Stimulated activated CD4-positive, alpha-beta T cell treated with anti-CD3 and anti-CD28 coated beads, Interleukin-2, amount 100 ng/mL, for 24 hours (primary cell): ENCODE results near the gene PLCG2.
"Not testable (repeated sequence)": the region's sequence is repeated elsewhere in the genome, so short reads cannot be mapped to it uniquely, and the experiment has no call there.

Experiments
- DNase-seq, 2 donors: peaks; one replicate each; pipeline ENCODE4 v3.0.0-alpha.2; 2020

Gene PLCG2

DNA sequence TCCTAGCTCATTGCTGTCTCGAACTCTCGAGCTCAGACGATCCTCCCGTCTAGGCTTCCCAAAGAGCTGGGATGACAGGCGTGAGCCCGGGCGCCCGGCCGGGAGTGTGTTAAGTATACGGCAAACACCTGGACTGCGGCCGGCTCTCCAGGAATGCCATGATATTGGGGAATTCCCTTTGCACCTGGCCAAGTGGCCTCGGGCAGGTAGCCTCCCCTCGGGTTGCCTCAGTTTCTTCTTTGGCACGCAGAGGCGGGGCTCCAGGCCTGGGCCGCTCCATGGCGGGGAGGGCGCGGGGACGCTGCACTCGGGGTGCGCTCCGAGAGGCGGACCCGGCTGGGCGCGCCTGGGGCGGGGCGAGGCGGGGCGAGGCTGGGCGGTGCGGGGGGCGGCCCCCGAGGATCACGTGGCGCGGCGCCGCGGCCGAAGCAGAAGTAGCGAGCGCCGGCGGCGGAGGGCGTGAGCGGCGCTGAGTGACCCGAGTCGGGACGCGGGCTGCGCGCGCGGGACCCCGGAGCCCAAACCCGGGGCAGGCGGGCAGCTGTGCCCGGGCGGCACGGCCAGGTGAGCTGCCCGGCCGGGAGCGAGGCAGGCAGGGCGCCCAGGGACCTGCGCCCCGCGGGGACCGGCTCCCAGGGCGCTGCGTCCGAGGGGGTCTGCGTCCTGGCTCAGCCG lies at the start of gene PLCG2:
Gene PLCG2, plus strand, starts transcription at position 431 of the 675 bp plus-strand sequence. CDS start 6,699 bp downstream, outside the sequence.
- peak; percentile 68 to 83 for DNase-seq

DNA sequence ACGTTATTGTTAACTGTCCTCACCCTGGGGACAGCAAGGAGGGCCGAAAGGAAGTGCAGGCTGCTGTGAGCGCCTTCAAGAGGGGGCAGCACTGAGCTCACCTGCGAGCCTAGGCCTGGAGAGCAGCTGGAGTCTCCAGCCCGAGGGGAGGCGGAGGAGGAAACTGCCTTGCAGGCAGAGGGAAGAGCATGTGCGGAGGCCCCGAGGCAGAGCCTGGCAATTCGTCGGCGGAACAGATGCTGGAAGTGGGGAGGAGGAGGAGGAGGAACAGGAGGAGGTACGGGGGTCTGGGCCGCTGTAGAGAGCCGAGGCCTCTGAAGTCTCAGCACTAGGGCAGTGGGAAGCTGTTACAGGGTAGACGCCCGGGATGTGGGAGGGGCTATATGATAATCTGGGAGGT lies 49.6 kb upstream of the PLCG2 start:
- no peak for DNase-seq

DNA sequence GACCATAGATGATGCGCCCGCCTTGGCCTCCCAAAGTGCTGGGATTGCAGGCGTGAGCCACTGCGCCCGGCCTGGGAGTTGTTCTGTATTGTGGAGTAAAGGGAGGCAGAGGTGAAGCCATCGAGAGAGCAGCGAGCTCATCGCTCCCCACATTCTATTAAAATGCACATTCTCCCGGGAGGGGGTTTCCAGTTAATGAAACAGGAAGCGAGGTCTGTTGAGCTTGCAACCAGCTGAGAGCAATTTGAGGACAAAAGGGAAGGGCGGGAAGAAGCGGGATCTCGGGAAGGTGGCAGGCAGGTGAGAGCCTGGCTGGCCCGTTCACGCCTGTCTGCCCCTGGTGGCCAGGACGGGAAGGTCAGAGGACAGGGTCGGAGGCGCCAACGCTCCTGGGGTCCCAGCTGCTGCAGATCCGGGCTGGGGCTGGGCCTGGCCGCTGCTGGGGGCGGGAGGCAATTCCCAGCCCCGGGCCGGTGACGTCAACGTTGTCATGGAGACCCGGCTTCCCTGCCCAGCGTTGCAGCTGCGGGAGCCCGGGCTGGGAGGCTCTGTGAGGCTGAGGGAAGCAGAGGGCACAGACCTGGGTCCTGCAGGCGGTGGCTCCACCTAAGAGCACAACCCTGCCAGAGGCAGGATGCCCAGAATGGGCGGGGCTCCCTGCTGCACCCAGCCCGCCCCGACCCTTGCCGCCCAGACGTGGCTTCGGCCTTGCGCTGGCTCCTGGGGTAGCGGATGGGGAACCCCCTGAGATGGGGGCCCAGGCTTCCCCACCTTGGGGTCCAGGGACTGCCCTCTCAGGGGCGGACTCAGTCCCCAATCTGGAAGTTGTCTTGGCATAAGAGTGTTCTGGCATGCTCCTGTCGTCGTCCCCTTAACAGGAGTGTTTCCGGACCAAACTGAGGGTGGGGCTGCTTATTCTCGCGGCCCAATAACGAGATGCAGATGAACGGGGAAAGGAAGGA lies 48.7 kb upstream of the PLCG2 start:
- DNase-seq = peak; percentile 62 to 73

DNA sequence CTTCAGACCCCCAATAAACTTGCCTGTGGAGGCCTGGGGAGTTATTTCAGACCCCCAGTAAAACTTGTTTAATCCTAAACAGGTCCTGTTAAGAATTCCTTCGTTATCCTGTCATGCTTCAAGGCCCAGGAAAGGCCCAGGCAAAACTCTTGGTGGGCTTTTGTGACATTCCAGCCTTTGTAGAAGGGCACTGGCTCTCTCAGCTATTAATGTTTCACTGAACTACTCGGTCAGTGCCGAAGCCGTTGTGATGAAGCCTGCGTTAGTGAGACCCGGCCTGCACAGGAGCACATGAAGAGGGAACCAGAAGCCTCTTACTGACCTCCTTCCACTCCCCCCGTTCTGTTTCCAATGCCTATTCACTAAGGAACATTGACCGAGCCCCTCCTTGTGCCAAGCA lies 47.4 kb upstream of the PLCG2 start:
- no peak for DNase-seq

DNA sequence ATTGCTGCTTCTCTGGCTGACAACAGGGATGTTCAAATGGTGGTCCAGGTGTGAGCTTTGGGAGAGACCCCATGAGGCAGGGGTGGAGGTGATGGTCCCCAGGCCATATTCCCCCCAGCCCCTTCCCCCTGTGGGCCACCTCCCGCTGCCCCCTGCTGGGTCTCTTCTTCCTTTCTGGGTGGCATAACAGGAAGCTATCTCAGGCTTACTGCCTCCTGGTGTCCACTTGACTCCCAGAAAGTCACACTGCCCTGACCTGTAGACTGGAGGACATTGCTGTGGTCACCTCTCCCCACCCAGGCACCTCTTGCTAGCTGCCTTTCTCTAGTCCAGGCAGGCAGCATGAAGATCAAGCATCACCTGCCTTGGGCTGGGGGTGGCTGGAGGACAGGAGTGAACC lies 46.4 kb upstream of the PLCG2 start:
- DNase-seq = no peak

DNA sequence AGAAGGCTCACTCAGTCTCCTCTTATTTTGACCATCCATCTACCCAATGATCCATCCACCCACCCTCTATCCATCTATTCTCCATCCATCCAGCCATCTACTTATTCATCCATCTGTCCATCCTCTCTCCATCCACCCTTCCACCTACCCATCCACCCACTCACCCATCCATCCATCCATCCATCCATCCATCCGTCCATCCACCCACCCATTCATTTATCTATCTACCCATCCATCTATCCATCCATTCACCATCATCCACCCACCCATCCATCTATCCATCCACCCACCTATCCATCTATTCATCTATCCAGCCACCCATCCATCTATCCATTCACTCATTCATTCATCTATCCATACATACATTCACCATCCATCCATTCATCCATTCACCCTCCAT lies 45.8 kb upstream of the PLCG2 start:
- DNase-seq = no peak

DNA sequence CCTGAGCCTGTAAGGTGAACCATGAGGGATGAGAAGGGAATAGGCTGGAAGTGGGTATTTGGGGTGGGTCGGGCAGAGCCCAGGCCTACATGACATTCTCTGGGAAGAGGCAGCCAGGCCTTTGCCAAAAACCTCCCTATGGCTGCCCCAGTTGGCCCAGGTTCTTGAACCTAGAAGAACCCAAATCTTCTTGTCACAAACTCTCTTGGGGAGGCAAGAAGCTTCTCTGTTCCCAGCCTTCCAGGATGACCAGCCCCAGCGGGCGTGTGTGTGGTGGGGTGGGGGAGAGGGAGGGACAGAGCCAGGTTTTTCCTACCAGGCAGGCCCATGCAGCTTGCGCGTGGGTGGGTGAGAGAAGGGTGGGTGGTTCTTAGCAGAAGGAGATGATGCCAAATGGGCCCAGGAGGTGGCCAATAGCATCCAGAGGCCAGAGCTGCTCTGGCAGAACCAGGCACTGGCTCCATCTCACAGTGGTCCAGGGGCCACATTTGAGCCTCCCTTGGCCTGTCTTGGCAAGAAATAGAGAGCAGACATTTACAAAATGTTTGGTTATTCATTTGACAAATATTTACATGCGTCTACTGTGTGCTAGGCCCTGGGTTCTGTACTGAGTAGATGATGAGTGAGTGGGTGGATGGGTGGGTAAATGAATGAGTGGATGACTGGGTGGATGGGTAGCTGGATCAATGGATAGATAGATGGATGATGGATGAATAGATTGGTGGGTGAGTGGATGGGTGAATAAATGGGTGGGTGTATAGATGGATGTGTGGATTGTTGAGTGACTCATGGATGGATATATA lies 44.3 kb upstream of the PLCG2 start:
- no peak for DNase-seq

DNA sequence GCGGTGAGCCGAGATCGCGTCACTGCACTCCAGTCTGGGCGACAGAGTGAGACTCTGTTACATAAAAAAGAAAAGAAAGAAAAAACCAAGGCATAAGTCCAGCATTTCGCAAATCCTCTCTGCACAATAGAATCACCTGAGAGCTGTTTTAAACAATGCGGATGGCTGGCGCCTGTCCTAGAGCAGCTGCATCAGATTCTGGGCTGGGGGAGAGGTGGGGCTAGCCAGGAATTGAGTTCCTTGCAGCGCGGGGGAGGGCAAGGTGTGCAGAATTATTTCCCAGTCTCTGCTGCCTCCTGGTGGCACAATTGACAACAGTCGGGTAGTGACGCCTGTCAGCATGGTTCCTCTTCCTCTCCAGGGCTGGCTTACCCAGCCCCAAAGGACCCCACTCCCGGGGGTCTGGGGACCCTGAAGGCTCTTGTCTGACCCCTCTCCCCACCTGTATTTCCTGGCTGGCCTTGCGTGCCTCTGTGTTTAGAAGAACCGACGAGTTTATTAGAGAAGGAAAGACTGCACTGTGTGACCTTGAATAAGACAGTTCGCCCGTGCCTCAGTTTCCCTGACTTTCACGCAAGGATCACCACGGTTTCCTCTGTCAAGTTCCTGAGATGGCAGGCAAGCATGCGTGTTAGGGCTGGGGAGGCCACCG lies 41.1 kb upstream of the PLCG2 start:
- peak; percentile 88 for DNase-seq

DNA sequence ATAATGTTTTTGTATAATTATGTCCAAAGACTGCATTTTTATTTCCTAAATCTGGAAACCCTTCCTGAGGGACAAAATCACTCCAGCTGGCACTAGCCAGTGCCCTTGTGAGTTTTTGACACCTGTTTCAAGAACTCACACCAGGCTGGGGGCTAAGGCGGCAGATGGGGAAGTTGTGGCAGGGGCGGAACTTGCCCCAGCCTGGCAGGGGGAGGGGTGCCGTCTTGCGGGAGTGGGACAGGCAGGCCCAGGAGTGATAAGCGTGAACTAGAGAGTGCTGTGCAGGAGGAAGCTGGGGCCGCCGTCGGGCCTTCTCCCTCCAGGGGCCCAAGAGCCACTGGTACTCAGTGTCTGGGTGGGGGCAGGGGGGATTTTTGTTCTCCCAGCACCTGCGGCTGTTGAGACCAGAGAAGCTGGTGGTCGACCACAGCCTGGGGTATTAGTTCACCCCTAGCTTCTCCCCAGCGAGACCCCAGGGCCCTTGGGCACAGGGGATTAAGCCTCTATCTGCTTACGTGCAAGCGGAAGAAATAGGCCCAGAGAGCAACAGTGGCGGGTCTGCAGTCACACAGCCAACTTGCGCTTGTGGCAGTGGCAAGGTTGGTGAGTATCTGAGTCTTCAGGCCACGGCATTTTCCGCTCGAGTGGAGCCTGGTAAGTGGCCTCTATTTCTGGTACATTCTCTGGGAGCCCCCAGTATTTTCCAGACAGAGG lies 40.2 kb upstream of the PLCG2 start:
- DNase-seq = no peak

DNA sequence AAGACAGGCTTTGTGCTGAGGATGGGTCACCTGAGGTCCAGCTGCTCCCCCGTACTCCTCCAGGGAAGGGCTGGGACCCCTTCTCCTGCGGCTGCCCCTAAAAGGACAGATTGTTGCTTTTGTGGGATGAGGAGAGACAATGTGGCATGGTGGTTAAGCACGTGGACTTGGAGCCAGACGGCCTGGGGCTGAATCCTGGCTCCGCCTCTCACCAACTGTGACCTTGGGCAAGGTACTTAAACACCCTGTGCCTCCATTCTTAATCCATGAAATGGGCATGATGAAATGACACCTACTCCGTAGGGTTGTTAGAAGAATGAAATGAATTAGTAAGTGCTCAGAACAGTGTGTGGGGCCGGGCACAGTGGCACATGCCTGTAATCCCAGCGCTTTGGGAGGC lies 39.6 kb upstream of the PLCG2 start:
- DNase-seq = no peak

DNA sequence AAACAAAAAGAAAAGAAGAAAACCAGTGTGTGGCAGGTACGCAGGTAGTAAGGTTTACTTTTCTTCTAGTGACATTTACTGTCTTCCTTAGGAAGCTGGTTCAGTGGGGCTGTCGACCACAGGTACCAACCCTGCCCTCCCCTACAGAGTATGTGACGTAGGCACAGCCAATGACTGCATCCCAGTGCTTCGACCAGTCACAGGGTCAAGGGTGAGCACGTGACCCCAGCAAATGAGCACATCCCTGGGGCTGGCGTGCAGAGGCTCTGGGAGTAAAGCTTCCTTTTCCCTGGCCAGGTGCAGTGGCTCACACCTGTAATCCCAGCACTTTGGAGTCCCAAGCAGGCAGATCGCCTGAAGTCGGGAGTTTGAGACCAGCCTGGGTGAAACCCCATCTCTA lies 38.9 kb upstream of the PLCG2 start:
- DNase-seq = no peak

DNA sequence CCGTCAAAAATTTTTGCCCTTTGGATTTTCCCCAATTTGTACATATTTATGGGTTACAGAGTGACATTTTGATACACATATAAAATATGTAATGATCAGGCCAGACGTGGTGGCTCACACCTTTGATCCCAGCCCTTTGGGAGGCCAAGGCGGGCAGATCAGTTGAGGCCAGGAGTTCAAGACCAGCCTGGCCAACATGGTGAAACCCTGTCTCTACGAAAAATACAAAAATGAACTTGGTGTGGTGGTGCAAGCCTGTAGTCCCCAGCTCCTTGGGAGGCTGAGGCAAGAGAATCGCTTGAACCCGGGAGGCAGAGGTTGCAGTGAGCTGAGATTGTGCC lies 37.7 kb upstream of the PLCG2 start:
- DNase-seq = not testable (repeated sequence)

DNA sequence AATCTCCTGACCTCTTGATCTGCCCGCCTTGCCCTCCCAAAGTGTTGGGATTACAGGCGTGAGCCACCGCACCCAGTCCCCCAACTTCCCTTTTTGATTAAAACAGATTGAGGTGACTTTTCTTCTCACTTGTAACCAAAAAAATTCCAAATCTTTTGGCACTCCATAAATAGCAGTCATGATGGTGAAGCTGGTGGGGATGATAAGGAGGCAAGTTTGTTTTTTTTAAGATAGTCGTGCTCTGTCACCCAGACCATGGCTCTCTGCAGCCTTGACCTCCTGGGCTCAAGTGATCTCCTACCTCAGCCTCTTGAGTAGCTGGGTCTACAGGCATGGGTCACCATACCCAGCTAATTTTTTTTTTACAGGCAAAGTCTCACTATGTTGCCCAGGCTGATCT lies 34.7 kb upstream of the PLCG2 start:
- no peak for DNase-seq

DNA sequence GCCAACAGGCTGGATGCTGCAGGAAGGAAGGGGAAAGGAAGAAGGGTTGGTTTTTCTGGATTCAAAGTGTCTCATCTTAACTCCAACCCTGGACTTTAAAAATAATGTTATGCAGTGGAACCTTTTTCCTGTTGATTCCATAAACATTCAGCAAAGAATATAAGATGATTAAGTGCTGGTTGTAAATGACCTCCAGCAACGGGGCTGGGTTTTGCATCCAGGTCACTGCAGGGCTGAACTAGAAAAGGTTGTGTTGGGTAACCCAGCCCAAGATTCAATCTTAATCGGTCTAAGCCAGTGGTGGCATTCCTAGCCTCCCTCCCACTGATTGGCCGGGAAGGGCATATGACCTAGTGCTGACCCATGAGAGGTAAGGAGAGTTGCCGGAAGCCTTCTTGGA lies 34.2 kb upstream of the PLCG2 start:
- no peak for DNase-seq

DNA sequence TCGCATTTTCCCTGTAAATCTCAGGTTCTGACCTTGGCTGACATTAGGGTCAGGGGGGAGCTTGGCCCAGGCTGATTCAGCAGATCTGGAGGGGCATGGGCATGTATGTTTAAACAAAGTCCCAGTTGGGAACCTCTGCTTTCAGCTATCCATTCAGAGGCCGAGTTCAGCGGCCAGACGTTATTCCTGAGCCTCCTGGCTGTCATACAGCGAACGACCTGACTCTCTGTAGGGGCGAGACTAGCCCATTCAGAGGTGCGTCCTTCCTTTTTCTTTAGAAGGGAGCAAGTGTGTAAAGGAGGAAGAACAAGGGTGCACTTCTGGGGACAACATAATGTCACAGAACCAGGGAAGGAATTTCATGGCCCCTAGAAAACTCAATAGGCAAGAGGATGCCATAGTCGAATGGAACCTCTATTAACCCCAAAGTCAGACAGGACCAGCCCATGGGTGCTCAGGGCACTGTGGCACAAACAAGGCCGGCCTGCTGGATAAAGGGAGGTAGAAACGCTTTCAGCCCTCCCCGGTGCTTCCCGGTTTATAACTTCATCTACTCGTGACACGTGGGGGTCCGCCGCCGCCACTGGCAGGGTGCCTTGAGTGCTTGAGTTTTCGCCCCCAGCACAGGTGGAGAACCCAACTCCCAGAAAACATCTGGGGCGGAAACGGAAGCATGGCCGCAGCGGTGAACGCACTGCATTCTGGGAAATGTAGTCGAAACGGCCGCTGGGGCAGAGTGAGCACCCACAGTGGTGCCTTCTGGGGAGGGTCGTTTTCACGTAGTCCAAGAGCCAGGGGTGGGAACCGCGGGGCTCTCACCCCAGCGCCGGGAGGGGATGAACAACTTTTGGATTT lies 33.2 kb upstream of the PLCG2 start:
- DNase-seq = peak; percentile 78 to 80

DNA sequence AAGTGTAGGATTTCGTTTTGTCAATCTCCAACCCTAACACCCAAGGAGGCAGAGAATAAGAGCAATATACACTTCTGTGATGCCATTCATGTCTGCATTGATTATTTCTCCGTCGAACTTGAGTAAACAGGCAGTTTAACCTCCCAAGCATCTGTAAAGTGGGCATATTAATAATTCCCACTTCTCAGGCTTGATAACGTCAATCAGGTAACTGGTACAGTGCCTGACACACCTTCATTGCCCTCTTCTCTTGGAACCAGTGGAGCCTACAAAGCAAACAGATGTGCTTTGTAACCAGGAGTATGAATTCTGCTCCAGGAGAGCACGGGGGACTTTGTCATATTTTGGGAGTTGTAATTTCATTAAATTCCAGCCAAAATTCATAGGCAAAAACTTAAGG lies 32.5 kb upstream of the PLCG2 start:
- no peak for DNase-seq

DNA sequence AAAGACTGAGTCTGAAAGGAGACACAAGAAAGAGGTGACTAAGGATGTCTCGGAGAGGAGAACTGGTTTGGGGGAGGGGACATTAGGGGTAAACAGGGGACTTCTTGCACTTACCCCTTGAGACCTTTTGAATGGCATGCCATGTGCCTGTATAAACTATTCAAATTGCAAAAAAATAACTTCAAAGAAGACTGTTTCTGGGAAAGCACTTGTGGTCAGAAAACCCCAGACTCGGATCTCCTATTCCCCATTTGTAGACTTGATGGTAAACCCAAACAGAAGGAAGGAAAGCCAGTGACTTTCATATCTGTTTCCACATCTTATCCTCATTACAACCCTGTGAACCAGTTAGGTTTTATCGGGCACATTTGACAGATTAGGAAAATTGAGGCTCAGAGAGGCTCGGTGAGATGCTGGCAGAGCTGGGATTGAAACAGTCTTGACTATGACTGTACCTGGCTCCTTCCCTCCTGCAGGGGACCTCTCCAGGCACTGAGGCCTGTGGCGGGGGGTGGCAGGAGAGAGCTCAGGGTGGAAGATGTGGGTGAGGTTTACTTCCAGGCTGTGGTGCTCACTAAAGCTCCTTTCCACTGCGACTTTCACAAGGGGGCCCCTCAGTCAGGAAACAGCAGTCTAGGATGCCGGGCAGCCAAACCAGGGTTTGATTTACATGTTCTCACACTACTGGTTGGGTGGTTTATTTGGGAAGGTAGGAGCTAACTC lies 30.5 kb upstream of the PLCG2 start:
- no peak for DNase-seq

DNA sequence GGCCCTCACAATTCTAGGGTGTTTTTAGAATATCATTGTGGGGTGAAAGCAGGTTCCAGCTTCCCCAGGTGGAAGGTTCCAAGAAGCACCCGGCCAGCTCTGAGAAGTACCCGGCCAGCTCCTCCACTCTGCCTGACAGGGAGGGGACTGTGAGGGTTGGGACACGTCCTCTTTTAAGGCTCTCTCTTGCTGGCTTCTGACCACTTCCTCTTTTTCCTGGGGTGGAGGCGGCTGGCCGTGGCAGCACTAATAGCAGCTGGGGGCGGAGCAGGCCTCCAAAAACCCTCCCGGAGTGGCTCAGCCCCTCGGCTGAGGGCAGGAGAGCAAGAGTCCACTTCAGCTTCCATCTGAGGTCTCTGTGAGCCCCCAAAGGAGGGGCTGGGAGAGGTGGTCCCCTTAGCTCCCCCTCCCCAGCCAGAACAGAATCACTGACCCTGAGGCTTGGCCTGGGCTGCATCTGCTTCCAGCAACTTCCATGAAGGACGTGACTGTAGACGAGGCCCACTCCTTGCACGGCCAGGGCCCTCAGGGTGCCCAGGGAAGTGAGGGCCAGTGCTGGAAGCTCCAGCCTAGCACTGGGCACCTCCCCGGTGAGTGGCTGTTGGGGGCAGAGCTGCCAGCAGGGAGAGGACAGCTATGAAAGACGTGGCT lies 26.7 kb upstream of the PLCG2 start:
- no peak for DNase-seq

DNA sequence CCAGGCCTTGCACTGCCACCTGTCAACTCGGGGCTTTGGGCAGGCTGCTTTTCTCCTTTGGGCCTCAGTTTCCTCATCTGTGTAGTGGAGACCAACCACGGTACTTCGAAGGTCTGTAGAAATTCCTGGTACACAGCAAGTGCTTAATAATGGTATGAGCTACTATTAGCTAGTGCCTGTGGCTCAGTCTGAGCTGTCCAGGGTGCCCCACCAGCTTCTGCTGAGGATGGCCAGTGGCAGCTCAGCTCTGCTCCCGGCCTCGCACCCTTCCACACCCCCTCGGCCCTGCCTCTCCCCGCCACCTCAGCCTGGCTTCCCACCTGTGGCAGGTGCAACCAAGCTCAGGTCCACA lies 26.2 kb upstream of the PLCG2 start:
- DNase-seq = no peak

DNA sequence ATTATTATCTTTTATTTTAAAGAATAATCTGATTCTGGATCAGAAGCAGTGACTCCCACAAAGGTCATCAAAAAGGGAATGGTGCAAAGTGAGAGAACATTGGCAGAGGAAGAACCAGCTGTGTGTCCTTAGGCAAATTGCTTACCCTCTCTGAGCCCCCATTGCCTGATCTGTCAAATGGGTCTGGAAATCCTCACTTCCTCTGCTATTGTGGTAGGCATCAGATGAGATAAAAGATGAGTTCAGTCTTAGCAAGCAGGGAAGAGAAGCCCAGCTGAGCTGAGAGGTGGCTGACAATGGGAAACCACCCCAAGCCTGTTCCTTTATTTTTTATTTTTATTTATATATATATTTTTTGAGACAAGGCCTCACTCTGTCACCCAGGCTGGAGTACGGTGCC lies 24.2 kb upstream of the PLCG2 start:
- DNase-seq = no peak
